ENCODE measurements around the gene INAFM1.

INAFM1 gene

GRCh38 chr19:47230921-47231214 lies 43.8 kb upstream of the INAFM1 start, which contains the start of gene BBC3:
Gene BBC3 (minus strand): TSS chr19:47231199. CDS start chr19:47228431, 2,768 bp downstream.
- Histone ChIP-seq H3K9me3 (ENCODE audit: control insufficient read depth, insufficient read depth, low read length) (no peaks in the 10 kb centered on the region), H3K36me3 (ENCODE audit: control insufficient read depth, insufficient read depth, low read length) (no peaks in the 10 kb centered on the region), H3K4me3 (ENCODE audit: low read length) (peak within 1 kb of the TSS; percentile 97), H3K4me1 (ENCODE audit: control insufficient read depth, insufficient read depth, low read length) (peaks cover 16% of the 10 kb centered on the region), H3K27me3 (ENCODE audit: control insufficient read depth, insufficient read depth, low read length) (no peaks in the 10 kb centered on the region), H3K27ac (ENCODE audit: low read length) (no peak within 1 kb of the TSS)
- DNase-seq (ENCODE audit: low read depth, low spot score): no peak
- WGBS (ENCODE audit: insufficient coverage, insufficient read length): no CpG with 5 or more reads among the region's 43 CpGs

GRCh38 chr19:47231215-47232054 lies 43.2 kb upstream of the INAFM1 start:
- no peaks in the 10 kb centered on the region for H3K27me3 ChIP-seq (ENCODE audit: control insufficient read depth, insufficient read depth, low read length)
- H3K4me3 ChIP-seq (ENCODE audit: low read length): peak overlapping the region; percentile 97; the same call in 1 of the 2 replicates
- H3K9me3 ChIP-seq (ENCODE audit: control insufficient read depth, insufficient read depth, low read length): no peaks in the 10 kb centered on the region
- no peak overlapping the region for H3K27ac ChIP-seq (ENCODE audit: low read length)
- peaks cover 16% of the 10 kb centered on the region for H3K4me1 ChIP-seq (ENCODE audit: control insufficient read depth, insufficient read depth, low read length)
- no peaks in the 10 kb centered on the region for H3K36me3 ChIP-seq (ENCODE audit: control insufficient read depth, insufficient read depth, low read length)
- DNase-seq (ENCODE audit: low read depth, low spot score): no peak
- no CpG with 5 or more reads among the region's 51 CpGs for WGBS (ENCODE audit: insufficient coverage, insufficient read length)

GRCh38 chr19:47232422-47233211 lies 42.1 kb upstream of the INAFM1 start:
- no CpG with 5 or more reads among the region's 16 CpGs for WGBS (ENCODE audit: insufficient coverage, insufficient read length)
- Histone ChIP-seq H3K4me3 (ENCODE audit: low read length) (no peak overlapping the region), H3K4me1 (ENCODE audit: control insufficient read depth, insufficient read depth, low read length) (peaks cover 15% of the 10 kb centered on the region), H3K9me3 (ENCODE audit: control insufficient read depth, insufficient read depth, low read length) (no peaks in the 10 kb centered on the region), H3K27me3 (ENCODE audit: control insufficient read depth, insufficient read depth, low read length) (no peaks in the 10 kb centered on the region), H3K27ac (ENCODE audit: low read length) (no peak overlapping the region), H3K36me3 (ENCODE audit: control insufficient read depth, insufficient read depth, low read length) (no peaks in the 10 kb centered on the region)
- DNase-seq (ENCODE audit: low read depth, low spot score): no peak

GRCh38 chr19:47236072-47236675 lies 38.5 kb upstream of the INAFM1 start:
- Histone ChIP-seq H3K36me3 (ENCODE audit: control insufficient read depth, insufficient read depth, low read length) (no peaks in the 10 kb centered on the region), H3K27me3 (ENCODE audit: control insufficient read depth, insufficient read depth, low read length) (no peaks in the 10 kb centered on the region), H3K4me1 (ENCODE audit: control insufficient read depth, insufficient read depth, low read length) (peaks cover 15% of the 10 kb centered on the region), H3K4me3 (ENCODE audit: low read length) (no peak overlapping the region), H3K27ac (ENCODE audit: low read length) (no peak overlapping the region), H3K9me3 (ENCODE audit: control insufficient read depth, insufficient read depth, low read length) (no peaks in the 10 kb centered on the region)
- WGBS (ENCODE audit: insufficient coverage, insufficient read length): no CpG with 5 or more reads among the region's 12 CpGs
- no peak for DNase-seq (ENCODE audit: low read depth, low spot score)

- H3K9me3 ChIP-seq (ENCODE audit: control insufficient read depth, insufficient read depth, low read length): no peaks in the 10 kb centered on the region
- peaks cover 13% of the 10 kb centered on the region for H3K4me1 ChIP-seq (ENCODE audit: control insufficient read depth, insufficient read depth, low read length)
- no peaks in the 10 kb centered on the region; the same call in 1 of the 2 replicates for H3K27me3 ChIP-seq (ENCODE audit: control insufficient read depth, insufficient read depth, low read length)
- H3K36me3 ChIP-seq (ENCODE audit: control insufficient read depth, insufficient read depth, low read length): no peaks in the 10 kb centered on the region
- peak overlapping the region; percentile 31; the same call in 1 of the 2 replicates for H3K4me3 ChIP-seq (ENCODE audit: low read length)
- H3K27ac ChIP-seq (ENCODE audit: low read length): no peak overlapping the region
- WGBS (ENCODE audit: insufficient coverage, insufficient read length): no CpG with 5 or more reads among the region's 16 CpGs
- DNase-seq (ENCODE audit: low read depth, low spot score): no peak
Measured at GRCh38 chr19:47239152-47239551, 35.5 kb upstream of the INAFM1 start.

- no peaks in the 10 kb centered on the region; the same call in 1 of the 2 replicates for H3K27me3 ChIP-seq (ENCODE audit: control insufficient read depth, insufficient read depth, low read length)
- H3K27ac ChIP-seq (ENCODE audit: low read length): no peak overlapping the region
- WGBS (ENCODE audit: insufficient coverage, insufficient read length): no CpG with 5 or more reads among the region's 62 CpGs
- H3K9me3 ChIP-seq (ENCODE audit: control insufficient read depth, insufficient read depth, low read length): no peaks in the 10 kb centered on the region
- peaks cover 13% of the 10 kb centered on the region for H3K4me1 ChIP-seq (ENCODE audit: control insufficient read depth, insufficient read depth, low read length)
- DNase-seq (ENCODE audit: low read depth, low spot score): no peak
- no peaks in the 10 kb centered on the region for H3K36me3 ChIP-seq (ENCODE audit: control insufficient read depth, insufficient read depth, low read length)
- peak overlapping the region; percentile 31 for H3K4me3 ChIP-seq (ENCODE audit: low read length)
Measured at GRCh38 chr19:47239610-47240296, 34.9 kb upstream of the INAFM1 start.

- WGBS (ENCODE audit: insufficient coverage, insufficient read length): no CpG with 5 or more reads among the region's 6 CpGs
- no peaks in the 10 kb centered on the region for H3K9me3 ChIP-seq (ENCODE audit: control insufficient read depth, insufficient read depth, low read length)
- H3K4me3 ChIP-seq (ENCODE audit: low read length): no peak overlapping the region
- H3K27me3 ChIP-seq (ENCODE audit: control insufficient read depth, insufficient read depth, low read length): no peaks in the 10 kb centered on the region; the same call in 1 of the 2 replicates
- no peak for DNase-seq (ENCODE audit: low read depth, low spot score)
- H3K27ac ChIP-seq (ENCODE audit: low read length): no peak overlapping the region
- peaks cover 13% of the 10 kb centered on the region for H3K4me1 ChIP-seq (ENCODE audit: control insufficient read depth, insufficient read depth, low read length)
- H3K36me3 ChIP-seq (ENCODE audit: control insufficient read depth, insufficient read depth, low read length): no peaks in the 10 kb centered on the region
Measured at GRCh38 chr19:47240556-47240955, 34.1 kb upstream of the INAFM1 start.

GRCh38 chr19:47240996-47241918 lies 33.4 kb upstream of the INAFM1 start:
- H3K4me3 ChIP-seq (ENCODE audit: low read length): no peak overlapping the region
- WGBS (ENCODE audit: insufficient coverage, insufficient read length): no CpG with 5 or more reads among the region's 27 CpGs
- H3K27ac ChIP-seq (ENCODE audit: low read length): no peak overlapping the region
- no peaks in the 10 kb centered on the region for H3K36me3 ChIP-seq (ENCODE audit: control insufficient read depth, insufficient read depth, low read length)
- no peaks in the 10 kb centered on the region for H3K9me3 ChIP-seq (ENCODE audit: control insufficient read depth, insufficient read depth, low read length)
- peaks cover 13% of the 10 kb centered on the region for H3K4me1 ChIP-seq (ENCODE audit: control insufficient read depth, insufficient read depth, low read length)
- no peak for DNase-seq (ENCODE audit: low read depth, low spot score)
- H3K27me3 ChIP-seq (ENCODE audit: control insufficient read depth, insufficient read depth, low read length): no peaks in the 10 kb centered on the region; the same call in 1 of the 2 replicates

GRCh38 chr19:47241919-47242577 lies 32.6 kb upstream of the INAFM1 start:
- no CpG with 5 or more reads among the region's 7 CpGs for WGBS (ENCODE audit: insufficient coverage, insufficient read length)
- no peak for DNase-seq (ENCODE audit: low read depth, low spot score)
- no peak overlapping the region for H3K27ac ChIP-seq (ENCODE audit: low read length)
- peaks cover 13% of the 10 kb centered on the region for H3K4me1 ChIP-seq (ENCODE audit: control insufficient read depth, insufficient read depth, low read length)
- H3K27me3 ChIP-seq (ENCODE audit: control insufficient read depth, insufficient read depth, low read length): no peaks in the 10 kb centered on the region; the same call in 1 of the 2 replicates
- H3K9me3 ChIP-seq (ENCODE audit: control insufficient read depth, insufficient read depth, low read length): no peaks in the 10 kb centered on the region
- no peak overlapping the region for H3K4me3 ChIP-seq (ENCODE audit: low read length)
- H3K36me3 ChIP-seq (ENCODE audit: control insufficient read depth, insufficient read depth, low read length): no peaks in the 10 kb centered on the region

Measured in iPS DF 6.9 (cell line).